NCI-H1436 (cell line): Measurements from ENCODE around the gene TOMM20.
A peak's percentile ranks its signal among the peaks of the same experiment; 100 is the strongest.
"Not testable (repeated sequence)": the region's sequence is repeated elsewhere in the genome, so short reads cannot be mapped to it uniquely, and the experiment has no call there.

Source experiments
- DNase-seq: peaks from one replicate; lab custom pipeline; 2025; lab: John Stamatoyannopoulos, UW

Gene TOMM20

DNA sequence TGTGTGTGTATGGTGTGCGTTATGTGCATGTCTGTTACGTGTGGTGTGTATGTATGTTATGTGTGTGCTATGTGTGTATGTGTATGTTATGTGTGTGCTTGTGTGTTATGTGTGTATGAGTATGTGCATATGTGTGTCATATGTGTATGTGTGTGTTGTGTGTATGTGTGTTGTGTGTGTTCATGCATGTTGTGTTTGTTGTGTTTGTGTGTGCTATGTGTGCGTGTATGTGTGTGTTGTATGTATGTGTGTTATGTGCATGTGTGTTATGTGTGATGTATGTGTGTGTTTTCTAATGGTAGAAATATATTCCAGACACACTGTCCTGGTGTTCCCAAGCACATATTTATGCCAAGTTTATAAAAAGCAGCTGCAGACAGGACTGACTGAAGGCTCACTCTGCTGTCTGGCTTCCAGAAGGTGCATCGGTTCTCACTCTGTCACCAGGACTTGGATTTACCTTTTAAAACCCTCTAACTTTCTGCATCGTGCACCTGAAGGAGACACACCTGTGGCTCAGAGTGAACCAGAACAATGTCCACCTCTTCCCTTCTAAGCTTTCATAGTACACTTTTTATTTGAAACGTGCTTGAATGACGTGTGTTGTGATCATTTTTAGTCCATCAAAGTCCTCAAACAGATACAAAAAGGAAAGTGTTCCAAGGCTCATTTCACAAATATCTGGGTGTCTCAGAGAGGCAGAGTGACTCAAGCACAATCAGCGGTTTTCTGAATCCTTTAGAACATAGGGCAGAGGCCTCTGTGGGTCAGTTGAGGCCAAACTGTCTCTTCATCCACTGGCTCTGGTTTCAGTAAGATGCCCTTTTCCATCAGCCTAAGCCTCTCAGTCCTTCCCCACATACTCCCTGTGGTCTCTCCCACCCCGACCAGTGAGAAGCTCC lies 49.9 kb downstream of the TOMM20 start:
- no peak for DNase-seq

DNA sequence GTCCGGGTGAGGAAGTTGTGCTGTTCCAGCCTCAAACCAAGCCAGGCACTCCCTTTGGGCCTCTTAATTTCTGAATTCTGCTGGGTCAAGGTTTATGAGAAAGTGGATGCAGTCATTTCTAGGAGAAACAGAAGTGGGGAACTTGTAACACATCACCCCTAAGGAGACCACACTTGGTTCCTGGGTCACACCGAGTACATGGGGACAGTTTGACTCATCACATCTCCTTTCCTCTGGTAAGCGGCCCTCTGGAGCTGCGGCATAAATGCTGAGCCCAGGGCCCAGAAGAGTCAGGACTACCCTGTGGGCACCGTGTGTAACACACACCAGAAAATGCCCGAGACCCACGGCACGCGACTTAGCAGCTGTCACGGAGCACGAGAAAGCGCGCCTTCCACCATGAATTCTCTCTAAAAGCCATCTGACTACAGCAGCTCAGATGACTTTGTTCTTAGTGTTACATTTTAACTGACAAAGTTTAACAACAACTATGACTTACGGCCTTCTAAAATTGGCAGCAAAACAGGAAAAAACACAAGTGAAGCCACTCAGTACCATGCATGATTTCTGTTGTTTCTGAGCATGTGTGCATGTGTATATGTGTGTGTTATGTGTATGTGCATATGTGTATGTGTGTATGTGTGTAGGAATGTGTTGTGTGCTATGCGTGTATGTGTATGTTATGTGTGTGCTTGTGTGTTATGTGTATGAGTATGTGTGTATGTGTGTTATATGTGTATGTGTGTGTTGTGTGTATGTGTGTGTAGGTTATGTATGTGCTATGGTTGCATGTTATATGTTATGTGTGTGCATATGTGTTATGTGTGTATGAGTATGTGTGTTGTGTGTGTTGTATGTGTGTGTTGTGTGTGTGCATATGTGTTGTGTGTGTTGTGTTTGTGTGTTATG lies 50.8 kb downstream of the TOMM20 start:
- DNase-seq, result no peak

DNA sequence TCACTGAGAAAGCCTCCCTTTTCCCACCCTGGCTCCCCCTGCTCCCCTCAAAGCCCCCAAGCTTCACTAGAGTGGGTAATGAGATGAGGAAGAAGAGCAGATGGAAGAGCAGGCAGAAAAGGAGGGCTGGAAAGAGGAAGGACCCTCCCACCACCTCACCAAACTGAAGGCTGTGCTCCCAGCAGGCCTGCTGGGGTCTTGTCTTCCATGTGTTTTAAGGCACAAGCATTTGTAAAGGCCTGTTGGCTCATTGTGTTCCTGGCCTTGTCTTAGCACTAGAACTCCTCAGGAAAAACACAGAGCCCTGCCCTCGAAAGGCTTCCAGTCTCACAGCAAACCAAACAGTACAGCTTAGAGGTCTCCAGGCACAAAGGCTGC lies 51.5 kb downstream of the TOMM20 start:
- no peak for DNase-seq

DNA sequence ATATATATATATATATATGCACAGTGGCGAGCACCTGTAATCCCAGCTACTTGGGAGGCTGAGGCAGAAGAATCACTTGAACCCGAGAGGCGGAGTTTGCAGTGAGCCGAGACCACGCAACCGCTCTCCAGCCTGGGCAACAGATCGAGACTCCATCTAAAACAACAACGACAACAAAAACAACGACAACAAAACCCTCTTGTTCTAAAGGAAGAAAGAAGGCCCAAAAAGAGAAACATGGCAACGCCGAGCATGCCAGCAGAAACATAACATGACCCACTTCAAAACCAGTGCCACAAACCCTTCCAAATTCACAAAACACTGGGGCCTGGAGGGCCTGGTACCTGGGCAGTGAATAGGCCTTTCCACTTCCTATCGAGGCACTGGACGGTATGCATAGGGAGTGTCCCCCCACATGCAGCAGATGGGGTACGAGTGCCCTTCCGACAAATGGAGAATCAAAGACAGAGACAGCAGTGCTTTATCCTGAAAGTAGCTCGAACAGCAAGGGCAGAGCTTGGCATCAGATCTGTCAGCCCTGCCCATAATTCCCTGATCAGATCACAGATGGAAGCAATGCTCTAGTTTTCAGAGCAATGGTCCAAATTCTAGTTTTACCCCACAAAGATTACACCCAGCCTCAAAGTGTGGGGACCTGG lies 52.0 kb downstream of the TOMM20 start:
- DNase-seq, result no peak

DNA sequence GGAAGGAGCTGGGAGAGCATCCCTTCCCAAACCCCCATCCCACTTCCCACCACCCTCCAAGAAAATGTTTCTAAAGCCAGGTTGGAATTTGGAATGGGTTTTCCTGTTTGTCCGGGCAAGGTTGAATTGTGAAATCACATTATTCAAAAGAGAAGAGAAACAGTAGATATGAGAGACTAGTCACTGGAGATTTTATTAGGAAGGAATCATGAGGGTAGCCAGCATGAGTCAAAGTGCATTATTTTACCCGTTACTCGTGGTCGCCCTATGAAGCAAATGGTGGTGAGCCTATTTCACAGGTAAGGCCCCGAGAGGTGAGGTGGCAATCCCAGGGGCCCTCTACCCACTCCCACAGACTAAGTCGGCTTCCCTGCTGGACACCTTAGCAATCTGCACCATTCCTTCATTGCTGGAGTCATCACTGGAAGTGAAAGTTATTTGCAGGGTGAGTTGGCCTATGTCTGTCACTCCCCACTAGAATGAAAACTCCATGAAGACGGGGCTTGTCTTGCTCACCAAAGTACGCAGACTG lies 52.8 kb downstream of the TOMM20 start:
- DNase-seq, result no peak

DNA sequence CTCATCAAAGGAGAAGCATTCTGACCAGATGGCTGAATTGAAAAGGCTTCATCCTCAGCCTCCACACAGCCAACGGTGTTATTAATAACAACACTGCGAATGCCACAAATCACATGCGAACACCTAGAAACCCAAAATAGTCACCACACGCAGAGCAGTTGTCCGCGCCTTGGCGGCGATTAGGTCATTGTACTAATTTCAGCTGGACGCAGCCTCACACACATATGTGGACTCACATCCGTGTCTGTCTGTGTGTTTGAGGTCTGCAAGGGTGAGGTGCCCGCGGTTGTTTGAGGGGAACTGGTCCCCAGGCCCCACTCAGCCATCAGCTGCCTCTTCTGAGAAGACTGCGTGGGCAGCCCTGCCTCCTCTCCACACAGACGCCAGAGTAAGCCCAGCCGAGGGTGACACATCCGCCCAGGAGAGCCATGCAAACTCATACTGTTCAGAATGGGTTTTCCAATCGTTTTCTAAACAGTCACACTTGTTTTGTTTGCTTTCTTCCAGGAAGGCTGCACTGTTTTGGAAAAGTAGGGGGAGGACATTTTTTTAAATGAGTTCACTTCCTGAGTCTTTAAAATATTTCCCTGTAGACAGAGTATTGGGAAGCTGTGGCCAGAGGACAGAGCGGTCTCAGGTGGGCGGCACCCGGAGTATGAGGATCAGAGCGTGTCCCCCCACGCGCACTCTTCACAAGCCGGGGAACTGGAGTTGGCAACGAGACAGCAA lies 53.4 kb downstream of the TOMM20 start:
- DNase-seq, result no peak

DNA sequence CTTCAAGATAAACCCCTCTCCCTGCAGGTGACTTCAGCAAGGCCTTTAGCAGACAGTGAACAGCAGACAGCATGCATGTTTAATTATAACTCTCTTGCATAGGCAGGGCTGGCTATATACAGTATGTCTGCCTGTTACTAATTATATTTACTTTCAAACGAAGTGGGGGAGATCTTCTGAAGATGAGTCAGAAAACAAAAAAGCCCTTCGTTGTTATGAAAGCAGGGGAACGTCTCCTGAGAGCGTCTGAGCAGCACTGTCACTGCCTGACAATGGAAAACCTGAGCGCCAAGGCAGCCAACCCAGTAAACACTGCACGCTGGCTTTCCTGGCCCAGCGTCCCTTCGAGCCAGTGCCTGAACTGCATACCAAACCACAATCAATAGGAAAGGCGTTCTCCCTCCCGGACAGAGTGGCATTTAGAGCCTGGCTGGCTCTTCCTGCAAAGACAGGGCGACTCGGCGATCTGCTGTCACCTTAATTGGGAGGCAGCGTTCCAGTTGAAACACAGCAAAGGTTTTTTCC lies 54.1 kb downstream of the TOMM20 start:
- peak; percentile 59 for DNase-seq

DNA sequence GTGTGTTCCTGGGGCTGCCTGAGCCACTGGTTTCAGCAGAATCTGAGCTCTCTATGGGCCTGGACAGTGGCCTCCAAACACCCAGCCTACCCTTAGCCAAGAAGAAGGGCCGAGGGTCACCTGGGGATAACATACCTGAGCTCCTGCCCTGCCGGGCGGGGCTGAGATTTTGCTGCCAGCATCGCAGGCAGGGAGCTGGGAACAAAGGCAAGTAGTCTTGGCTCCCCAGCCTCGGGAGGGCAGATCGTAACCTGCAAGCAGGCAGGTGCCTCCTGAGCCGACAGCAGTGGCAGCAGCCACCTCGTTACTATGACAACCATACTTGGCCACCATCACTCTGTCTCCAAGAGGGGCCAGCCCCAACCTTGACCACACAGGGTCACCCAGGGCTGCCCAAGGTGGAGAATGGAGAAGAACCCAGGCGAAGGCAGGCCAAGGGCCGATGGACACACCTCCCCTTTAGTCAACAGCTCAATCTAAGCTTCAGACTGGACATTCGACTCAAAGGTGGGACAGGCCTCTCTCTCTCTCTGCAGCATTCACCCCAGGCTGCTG lies 54.6 kb downstream of the TOMM20 start:
- DNase-seq, result peak; percentile 50

DNA sequence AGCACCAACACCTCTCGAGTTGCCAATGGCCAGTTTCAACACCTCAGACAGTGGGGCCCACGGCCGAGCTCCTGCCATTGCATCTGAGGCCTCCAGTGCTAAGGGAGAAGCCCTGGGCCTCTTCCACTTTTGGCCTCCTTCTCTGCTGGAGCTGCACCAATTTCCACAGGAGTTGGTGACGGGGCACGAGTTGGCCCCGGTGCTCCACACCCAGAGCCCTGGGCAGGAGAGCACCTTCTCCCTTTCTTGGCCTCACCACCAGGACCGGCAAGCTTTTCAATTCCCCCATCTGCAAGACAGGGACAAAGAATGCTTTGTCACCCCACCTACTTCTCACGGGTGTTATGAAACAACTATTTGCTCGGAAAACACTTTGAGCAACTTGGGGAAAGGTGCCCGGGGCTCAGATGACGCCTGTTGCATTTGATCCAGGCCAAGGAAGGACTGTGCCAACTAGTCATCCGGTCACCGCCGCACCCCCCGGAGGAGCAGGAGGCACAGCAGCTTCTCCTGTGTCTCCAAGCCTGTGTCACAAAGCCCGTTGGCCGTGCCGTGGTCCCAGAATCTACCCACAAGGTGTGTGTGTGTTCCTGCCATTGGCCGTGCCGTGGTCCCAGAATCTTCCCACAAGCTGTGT lies 55.2 kb downstream of the TOMM20 start:
- DNase-seq, result no peak

DNA sequence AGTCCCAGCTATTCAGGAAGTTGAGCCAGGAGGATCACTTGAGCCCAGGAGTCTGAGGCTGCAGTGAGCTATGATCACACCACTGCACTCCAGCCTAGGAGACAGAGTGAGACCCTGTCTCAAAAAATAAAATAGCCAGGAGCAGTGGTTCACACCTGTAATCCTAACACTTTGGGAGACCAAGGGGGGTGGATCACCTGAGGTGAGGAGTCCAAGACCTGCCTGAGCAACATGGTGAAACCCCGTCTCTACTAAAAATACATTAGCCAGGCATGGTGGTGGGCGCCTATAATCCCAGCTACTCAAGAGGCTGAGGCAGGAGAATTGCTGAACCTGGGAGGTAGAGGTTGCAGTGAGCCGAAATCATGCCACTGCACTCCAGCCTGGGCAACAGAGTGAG lies 56.1 kb downstream of the TOMM20 start:
- not testable (repeated sequence) for DNase-seq

DNA sequence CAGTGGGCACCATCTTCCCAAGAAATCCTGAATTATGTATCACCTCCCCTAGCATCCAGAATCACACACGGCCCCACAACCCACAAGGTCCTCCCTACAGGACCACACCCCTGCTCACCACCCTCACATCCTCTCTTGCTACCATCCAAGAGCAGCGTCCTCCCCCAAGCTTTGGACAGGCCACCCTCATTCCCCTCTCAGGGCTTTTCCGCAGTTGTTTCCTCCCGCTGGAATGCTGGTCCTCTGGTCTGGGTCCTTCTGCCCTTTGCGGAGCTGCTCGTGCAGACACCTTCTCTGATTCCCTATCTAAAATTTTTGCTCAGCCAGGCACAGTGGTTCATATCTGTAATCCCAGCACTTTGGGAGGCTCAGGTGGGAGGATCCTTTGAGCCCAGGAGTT lies 56.5 kb downstream of the TOMM20 start:
- no peak for DNase-seq

DNA sequence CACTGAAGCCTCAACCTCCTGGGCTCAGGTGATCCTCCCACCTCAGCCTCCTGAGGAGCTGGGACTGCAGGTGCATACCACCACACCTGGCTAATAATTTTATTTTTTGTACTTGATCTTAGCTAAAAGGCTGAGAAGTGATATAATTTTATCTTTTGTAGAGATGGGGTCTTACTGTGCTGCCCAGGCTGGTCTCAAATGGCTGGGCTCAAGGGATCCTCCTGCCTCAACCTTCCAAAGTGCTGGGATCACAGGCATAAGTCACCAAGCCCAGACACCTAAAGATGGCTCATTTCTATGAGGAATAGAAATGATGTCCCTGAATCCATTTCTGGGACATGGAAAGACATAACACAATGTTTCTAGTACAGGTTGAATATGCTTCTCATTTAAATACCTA lies 57.8 kb downstream of the TOMM20 start:
- DNase-seq, result no peak

DNA sequence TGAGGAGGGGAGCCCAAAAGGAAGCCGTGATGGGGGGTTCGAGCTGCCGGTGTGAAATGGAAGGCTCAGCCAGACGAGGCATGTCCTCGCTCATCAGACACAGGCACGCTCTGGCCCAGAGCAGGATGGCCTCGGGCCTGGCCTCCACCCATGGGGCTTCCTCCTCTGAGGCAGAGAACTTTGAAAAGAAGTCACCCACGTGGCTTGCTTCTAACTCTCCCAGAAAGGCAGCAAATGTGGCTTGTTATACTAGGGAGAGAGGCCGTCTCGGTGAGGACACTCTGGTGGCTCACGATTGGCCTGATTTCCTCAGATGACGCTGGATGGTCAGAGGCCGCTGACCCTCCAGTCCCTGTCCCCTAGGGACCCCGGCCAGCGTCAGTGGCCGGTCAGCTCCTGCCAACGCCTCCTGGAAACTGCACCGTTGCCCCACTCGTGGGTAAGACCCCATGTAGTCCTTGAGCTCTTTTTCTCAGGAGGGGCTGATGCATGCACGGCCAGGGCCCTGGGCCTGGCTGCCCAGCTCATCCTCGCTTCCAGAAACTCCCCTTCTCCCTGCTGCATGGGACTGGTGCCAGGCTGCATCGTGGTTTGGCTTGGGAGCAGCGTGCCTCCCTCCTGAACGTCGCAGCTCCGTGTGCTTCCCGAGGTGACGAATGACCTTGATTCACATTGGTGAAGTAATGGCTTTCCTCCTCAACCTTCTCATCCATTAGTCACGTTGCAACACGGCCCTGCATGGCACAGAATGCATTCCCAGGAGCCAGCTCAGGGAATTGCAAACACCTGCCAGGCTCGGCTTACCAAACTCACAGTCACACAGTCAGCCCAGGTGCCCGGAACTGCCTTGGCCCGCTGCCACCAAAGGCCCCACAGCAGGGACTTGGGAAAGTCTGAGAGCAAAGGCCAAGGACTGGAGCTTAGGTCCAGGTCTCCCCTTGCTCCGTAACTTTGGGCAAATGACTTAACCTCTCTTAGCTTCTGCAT lies 58.8 kb downstream of the TOMM20 start:
- DNase-seq, result peak; percentile 71

DNA sequence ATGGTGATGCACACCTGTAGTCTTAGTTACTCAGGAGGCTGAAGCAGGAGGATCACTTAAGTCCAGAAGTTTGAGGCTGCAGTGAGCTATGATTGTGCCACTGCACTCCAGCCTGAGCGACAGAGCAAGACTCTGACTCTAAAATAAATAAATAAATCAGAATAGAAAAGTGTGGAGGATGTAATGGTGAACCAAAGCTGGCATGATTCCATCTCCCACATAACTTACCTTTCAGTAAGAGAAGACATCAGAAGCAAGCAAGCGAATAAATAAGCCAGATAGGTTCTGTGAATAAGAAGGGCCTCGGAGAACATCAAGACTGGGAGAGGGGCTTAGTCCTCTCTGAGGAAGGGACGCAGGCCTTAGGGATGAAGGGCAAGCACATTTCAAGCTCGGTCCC lies 59.5 kb downstream of the TOMM20 start:
- DNase-seq, result no peak

DNA sequence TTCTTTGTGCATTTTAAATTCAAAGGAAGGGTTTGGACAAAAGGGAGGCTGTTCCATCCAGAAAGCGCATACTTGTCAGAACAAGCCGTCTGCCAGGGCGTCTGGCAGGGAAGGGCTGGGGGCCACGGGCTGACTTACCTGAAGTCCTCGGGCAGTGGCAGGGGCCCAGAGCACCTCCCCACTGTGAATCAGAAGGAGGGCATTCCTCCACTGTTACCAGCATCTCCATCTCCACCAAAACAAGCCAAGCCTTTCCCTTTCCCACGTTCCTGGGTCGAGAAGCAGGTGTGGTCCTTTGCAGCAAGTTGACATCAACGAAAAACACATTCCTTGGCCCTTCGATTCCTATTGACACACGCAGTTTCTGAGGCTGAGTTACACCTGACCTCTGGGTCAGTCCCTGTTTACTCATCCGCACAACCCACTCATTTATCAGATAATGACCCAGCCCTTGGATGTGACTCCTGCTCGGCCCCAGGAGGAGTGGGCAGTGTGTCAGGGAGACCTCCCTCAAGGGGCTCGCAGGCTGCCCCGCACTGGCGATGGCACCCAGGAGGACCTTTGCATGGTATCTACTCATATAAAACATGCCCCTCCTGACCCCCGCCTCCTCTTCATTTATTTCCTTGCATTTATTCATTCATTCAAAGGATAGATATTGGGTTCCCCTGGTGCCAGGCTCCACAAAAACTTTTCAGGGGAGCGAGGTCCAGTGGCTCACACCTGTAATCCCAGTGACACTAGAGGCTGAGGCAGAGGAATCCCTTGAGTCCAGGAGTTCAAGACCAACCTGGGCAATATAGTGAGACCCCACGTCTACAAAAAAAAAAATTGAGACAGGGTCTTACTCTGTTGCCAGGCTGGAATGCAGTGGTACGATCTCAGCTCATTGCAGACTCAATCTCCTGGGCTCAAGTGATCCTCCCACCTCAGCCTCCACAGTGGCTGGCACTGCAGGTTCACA lies 60.2 kb downstream of the TOMM20 start:
- DNase-seq, result no peak

DNA sequence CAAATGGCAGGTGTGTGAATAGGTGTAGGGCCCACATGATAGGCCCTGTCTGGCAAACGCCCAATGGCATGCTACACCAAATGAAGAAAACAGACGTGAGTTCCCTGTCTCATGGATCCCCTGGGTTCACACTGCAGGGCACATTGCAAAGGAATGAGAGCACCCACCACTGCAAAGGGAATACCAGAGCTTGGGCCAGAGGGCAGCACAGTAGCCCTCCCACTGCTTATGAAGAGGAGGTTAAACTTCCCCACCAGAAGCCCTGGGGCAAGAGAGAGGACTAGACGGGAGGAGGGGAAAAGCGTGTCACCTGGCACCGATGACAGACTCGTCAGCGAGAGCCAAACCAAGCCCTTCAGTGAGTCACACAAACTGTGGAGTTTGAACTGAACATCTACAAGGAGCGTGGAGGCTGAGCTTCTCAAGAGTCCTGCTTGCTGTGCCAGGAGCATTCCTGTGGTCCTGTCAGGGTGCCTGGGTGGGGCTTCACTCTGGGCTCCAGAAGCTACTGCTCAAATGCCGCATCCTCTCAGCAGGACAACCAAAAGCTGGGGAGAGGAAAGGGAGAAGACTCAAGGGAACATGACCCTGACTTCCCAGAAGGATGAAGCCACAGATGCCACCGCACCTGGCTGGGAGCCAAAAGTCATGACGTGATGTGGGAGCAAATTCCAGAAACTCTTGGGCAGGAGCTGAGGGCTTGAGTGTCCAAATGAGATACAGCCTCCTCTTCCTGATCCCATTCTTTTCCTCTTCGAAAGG lies 61.1 kb downstream of the TOMM20 start:
- DNase-seq, result peak; percentile 28

DNA sequence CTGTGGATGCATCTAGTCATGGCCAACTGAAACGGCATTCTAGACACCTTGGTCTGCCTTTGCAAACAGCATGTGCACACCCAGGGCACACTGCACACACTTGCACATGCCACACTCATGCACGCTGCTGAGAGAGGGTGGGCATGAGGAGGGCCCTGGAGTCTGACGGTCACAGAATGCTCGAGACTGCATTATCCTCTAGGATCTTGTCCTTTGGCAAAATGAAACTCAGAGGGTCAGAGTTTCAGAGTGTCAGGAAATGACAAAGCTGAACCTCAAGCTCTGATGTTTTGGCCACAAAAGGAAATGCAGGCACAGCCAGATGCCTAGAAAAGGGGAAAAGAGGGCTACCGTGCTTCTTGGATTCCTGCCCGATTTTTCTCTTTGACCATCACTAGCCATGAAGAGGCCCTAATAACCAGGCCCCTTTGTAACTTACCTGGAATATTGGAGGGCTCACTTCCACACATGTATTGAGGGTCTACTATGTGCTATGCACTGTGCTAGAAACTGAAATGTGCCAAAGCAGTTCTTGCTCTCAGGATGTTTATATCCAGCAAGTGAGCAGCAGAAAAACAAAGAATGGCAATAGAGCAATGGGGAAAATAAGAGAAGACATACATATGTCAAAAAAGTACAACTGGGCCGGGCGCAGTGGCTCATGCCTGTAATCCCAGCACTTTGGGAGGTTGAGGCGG lies 65.4 kb downstream of the TOMM20 start:
- no peak for DNase-seq
